Erythroblast (primary cell): ENCODE results near the gene AOAH.

ENCODE experiments used
- GATA1 ChIP-seq: IDR thresholded peaks from 2 replicates; pipeline ENCODE4 v1.6.1; 2011; ENCODE audit warnings: low read depth, mild to moderate bottlenecking, control low read depth, low read length, moderate library complexity
- POLR2A ChIP-seq: IDR thresholded peaks from 2 replicates; pipeline ENCODE4 v1.6.1; 2011; ENCODE audit warnings: mild to moderate bottlenecking, low read length

- TF ChIP-seq POLR2A (no peak), GATA1 (no peak)
These were observed 34.6 kb upstream of the AOAH start for GRCh38 chr7:36758879-36759278.
